ENCODE measurements around the gene NAV3.

Gene NAV3

DNA sequence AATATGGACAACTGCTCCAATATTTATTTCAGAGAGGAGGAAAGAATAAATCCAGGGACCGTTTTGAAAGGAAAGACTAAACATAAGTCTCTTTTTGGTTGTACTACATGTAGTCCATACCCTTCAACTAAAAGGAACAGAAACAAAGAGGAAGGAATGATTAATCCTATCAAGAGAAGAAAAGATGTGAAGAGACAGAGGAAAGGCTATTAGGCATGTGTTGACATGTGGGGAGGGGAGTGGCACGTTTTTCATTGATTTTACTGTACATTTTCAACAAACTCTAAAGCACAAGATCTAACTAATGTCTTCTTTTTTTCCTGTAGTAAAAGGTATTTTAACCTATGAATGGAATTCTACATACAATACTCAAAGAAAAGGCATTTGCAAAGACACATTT, 85.6 kb downstream of the NAV3 start:
- TF ChIP-seq, protein P1, sequence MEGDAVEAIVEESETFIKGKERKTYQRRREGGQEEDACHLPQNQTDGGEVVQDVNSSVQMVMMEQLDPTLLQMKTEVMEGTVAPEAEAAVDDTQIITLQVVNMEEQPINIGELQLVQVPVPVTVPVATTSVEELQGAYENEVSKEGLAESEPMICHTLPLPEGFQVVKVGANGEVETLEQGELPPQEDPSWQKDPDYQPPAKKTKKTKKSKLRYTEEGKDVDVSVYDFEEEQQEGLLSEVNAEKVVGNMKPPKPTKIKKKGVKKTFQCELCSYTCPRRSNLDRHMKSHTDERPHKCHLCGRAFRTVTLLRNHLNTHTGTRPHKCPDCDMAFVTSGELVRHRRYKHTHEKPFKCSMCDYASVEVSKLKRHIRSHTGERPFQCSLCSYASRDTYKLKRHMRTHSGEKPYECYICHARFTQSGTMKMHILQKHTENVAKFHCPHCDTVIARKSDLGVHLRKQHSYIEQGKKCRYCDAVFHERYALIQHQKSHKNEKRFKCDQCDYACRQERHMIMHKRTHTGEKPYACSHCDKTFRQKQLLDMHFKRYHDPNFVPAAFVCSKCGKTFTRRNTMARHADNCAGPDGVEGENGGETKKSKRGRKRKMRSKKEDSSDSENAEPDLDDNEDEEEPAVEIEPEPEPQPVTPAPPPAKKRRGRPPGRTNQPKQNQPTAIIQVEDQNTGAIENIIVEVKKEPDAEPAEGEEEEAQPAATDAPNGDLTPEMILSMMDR (IDR thresholded peaks at IDR 0.05; ENCODE audit: borderline replicate concordance, insufficient read depth, low read depth, low read length), result no peak
- no peak overlapping the region for H3K4me3 ChIP-seq (ENCODE audit: low read depth, low read length)

GRCh38 chr12:77918046-77918445, 87.4 kb downstream of the NAV3 start:
- H3K4me3 ChIP-seq (ENCODE audit: low read depth, low read length), result no peak overlapping the region
- TF ChIP-seq, protein P1 (IDR thresholded peaks at IDR 0.05; ENCODE audit: borderline replicate concordance, insufficient read depth, low read depth, low read length), result no peak

DNA sequence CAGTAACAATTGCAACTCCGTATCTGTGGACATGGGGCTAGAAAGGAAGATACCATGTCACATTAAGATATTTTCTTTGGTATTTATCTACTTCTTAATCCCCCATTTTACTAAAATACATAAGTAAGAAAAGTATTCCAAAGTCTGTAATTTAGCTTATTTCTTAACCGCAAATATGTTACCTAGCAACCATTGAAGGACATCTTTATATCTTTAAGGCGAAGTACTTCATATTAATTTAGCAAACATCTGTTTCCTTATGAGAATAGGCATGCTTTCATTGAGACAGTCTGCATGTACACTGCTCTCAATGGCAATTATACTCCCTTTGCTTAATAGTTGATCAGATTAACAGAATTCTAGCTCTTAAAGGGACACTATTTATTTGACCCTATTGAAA, 88.8 kb downstream of the NAV3 start:
- no peak overlapping the region for H3K4me3 ChIP-seq (ENCODE audit: low read depth, low read length)
- TF ChIP-seq, protein P1 (IDR thresholded peaks at IDR 0.05; ENCODE audit: borderline replicate concordance, insufficient read depth, low read depth, low read length), result no peak

DNA sequence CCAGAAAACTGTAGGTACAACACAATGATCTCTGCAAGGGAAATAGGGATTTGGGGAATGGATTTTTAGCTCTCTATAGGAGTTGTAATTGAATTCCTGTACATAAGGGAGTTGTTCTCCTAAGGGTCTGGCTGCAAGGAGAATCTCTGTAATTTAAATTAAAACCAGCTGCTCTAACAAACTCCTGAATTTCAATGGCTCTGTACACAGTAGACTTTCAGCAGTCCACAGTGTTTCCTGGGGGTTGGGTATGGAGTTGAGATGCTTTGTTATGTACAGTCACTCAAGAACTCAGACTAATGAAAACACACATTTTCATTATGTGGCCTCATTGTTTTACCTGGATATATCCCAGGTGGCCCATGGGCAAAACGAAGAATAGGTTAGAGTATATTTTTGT, 93.2 kb downstream of the NAV3 start:
- H3K4me3 ChIP-seq (ENCODE audit: low read depth, low read length), result no peak overlapping the region
- TF ChIP-seq, protein P1 (IDR thresholded peaks at IDR 0.05; ENCODE audit: borderline replicate concordance, insufficient read depth, low read depth, low read length), result no peak

- H3K4me3 ChIP-seq (ENCODE audit: low read depth, low read length), result no peak overlapping the region
- TF ChIP-seq, protein P1 (IDR thresholded peaks at IDR 0.05; ENCODE audit: borderline replicate concordance, insufficient read depth, low read depth, low read length), result no peak
Observed at GRCh38 chr12:77924703-77925102, 94.0 kb downstream of the NAV3 start.

DNA sequence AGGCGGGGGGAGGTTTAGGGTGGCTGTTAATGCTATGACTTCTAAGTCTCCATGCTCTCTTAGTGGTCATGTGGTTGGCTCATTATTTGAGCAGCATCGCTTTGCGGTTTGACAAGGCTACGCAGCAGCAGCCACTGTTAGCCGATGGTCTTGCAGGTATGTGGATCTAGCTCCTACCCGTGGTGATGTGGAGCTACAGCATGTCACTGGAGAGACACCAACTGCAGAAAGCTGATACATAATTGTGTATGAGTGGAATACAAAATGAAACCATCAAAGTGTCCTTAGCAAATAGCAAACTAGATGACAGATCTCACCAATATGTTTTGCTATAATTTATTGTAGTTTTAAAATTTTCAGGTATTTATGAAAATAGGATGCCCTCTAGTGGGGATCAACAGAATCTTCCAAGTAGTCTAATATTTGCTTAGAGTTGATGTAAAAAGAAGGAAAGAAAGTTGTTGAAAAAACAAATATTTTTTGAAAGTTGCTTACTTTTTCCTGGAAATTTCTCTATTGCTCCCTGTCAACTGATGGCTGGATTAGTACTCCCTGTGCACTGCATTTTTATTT, 94.9 kb downstream of the NAV3 start:
- H3K4me3 ChIP-seq (ENCODE audit: low read depth, low read length), result no peak overlapping the region

GRCh38 chr12:77928078-77928477, 97.4 kb downstream of the NAV3 start:
- TF ChIP-seq, protein P1 (IDR thresholded peaks at IDR 0.05; ENCODE audit: borderline replicate concordance, insufficient read depth, low read depth, low read length), result no peak
- H3K4me3 ChIP-seq (ENCODE audit: low read depth, low read length), result no peak overlapping the region

More for the DNA sequence above, 94.9 kb downstream of the NAV3 start:
- TF ChIP-seq, protein P1 (IDR thresholded peaks at IDR 0.05; ENCODE audit: borderline replicate concordance, insufficient read depth, low read depth, low read length), result peak; percentile 96
